IMR-90 (cell line): ENCODE results near the gene LRRC70. TPM values are rescaled to one million over a fixed set of nuclear protein-coding genes. Genes with fewer than 3 reads are reported as not detected.

Source experiments
- ATAC-seq: fragments of 200-7000 bp; cut with Tn5 transposase; 2 replicates; pipeline ENCODE4 v1.9.1; 2020; ENCODE audit warnings: low read depth, mild to moderate bottlenecking, moderate library complexity
- BruUV-seq: library from RNA; stranded (reverse); fragments of 400-500 nt; replicated peaks from 2 replicates; lab custom pipeline; 2021; lab: Mats Ljungman, UMichigan
- CTCF ChIA-PET: fragments of 300-600 bp; formaldehyde crosslinking; extraction: SDS; loops from one replicate; lab custom pipeline; 2021; ENCODE audit warnings: antibody characterized with exemption; lab: Yijun Ruan, JAX
- POLR2A ChIA-PET: fragments of 300-600 bp; sonication (Branson Sonifier 250); formaldehyde crosslinking; loops from one replicate; lab custom pipeline; 2022; ENCODE audit warnings: antibody characterized with exemption; ENCODE audit not compliant: unreplicated experiment; lab: Charles Lee
- DNase-seq: peaks from one replicate; pipeline ENCODE4 v3.0.0; 2013
- H2AFZ ChIP-seq: replicated peaks from 2 replicates; pipeline ENCODE3; 2013; ENCODE audit warnings: low read length, mild to moderate bottlenecking; ENCODE audit not compliant: poor library complexity
- H2AK5ac ChIP-seq: 2 replicates; pipeline ENCODE4 v1.6.1; 2013; ENCODE audit warnings: low read depth, low read length, inconsistent platforms
- H2AK9ac ChIP-seq: replicated peaks from 2 replicates; pipeline ENCODE3; 2013; ENCODE audit warnings: mild to moderate bottlenecking, low read depth, low read length, moderate library complexity; ENCODE audit not compliant: poor library complexity
- H2BK120ac ChIP-seq: 2 replicates; pipeline ENCODE4 v1.6.1; 2013; ENCODE audit warnings: low read depth, low read length, inconsistent platforms
- H2BK15ac ChIP-seq: 3 replicates; pipeline ENCODE4 v1.6.1; 2013; ENCODE audit warnings: low read depth, low read length, inconsistent platforms
- H2BK20ac ChIP-seq: 2 replicates; pipeline ENCODE4 v1.6.1; 2013; ENCODE audit warnings: low read depth, mild to moderate bottlenecking, inconsistent platforms, low read length, moderate library complexity
- H2BK5ac ChIP-seq: 2 replicates; pipeline ENCODE4 v1.6.1; 2013; ENCODE audit warnings: mild to moderate bottlenecking, low read depth, low read length, inconsistent platforms; ENCODE audit not compliant: poor library complexity, severe bottlenecking
- H3K14ac ChIP-seq: replicated peaks from 2 replicates; pipeline ENCODE4 v1.6.1; 2013; ENCODE audit warnings: low read depth, low read length, inconsistent platforms
- H3K18ac ChIP-seq: 2 replicates; pipeline ENCODE4 v1.6.1; 2013; ENCODE audit warnings: low read depth, low read length, control low read depth
- H3K23ac ChIP-seq: 2 replicates; pipeline ENCODE4 v1.6.1; 2013; ENCODE audit warnings: low read depth, low read length, inconsistent platforms
- H3K27ac ChIP-seq: 2 replicates; pipeline ENCODE4 v1.5.1; 2013; ENCODE audit warnings: mild to moderate bottlenecking, control low read depth, low read length; ENCODE audit not compliant: insufficient read depth
- H3K27me3 ChIP-seq: 2 replicates; pipeline ENCODE4 v1.6.1; 2013; ENCODE audit warnings: low read length; ENCODE audit not compliant: control insufficient read depth, insufficient read depth
- H3K36me3 ChIP-seq: 2 replicates; pipeline ENCODE4 v1.6.1; 2013; ENCODE audit warnings: low read length, mixed read lengths; ENCODE audit not compliant: control insufficient read depth, insufficient read depth
- H3K4ac ChIP-seq: 2 replicates; pipeline ENCODE4 v1.6.1; 2013; ENCODE audit warnings: low read depth, low read length, inconsistent platforms
- H3K4me1 ChIP-seq: 2 replicates; pipeline ENCODE4 v1.6.1; 2013; ENCODE audit warnings: low read length, mixed read lengths; ENCODE audit not compliant: control insufficient read depth, insufficient read depth
- H3K4me2 ChIP-seq: 2 replicates; pipeline ENCODE4 v1.6.1; 2013; ENCODE audit warnings: low read depth, mild to moderate bottlenecking, control low read depth, low read length, moderate library complexity
- H3K4me3 ChIP-seq: 2 replicates; pipeline ENCODE4 v1.5.1; 2013; ENCODE audit warnings: low read depth, mild to moderate bottlenecking, control low read depth, low read length, moderate library complexity; ENCODE audit not compliant: insufficient read depth
- H3K56ac ChIP-seq: 2 replicates; pipeline ENCODE4 v1.6.1; 2013; ENCODE audit warnings: low read length, inconsistent platforms; ENCODE audit not compliant: insufficient read depth; ENCODE audit errors: extremely low read depth
- H3K79me1 ChIP-seq, 2 experiments: 2 replicates each; pipeline ENCODE4 v1.6.1; 2013; ENCODE audit warnings: low read length in 2 of 2, inconsistent platforms in 1 of 2, low read depth in 1 of 2
- H3K9ac ChIP-seq: 2 replicates; pipeline ENCODE4 v1.6.1; 2013; ENCODE audit warnings: low read depth, low read length, control low read depth
- H3K9me1 ChIP-seq: 2 replicates; pipeline ENCODE4 v1.6.1; 2013; ENCODE audit warnings: low read length, inconsistent platforms; ENCODE audit not compliant: insufficient read depth
- H3K9me3 ChIP-seq: 2 replicates; pipeline ENCODE4 v1.6.1; 2013; ENCODE audit warnings: low read length; ENCODE audit not compliant: control insufficient read depth, insufficient read depth
- H4K20me1 ChIP-seq: 2 replicates; pipeline ENCODE4 v1.6.1; 2013; ENCODE audit warnings: low read length, inconsistent platforms; ENCODE audit not compliant: insufficient read depth
- H4K5ac ChIP-seq: 2 replicates; pipeline ENCODE4 v1.6.1; 2013; ENCODE audit warnings: mild to moderate bottlenecking, low read depth, low read length, control low read depth
- H4K8ac ChIP-seq, 2 experiments: 2 replicates each; pipeline ENCODE4 v1.6.1; 2013; ENCODE audit warnings: low read depth in 2 of 2, low read length in 2 of 2, control low read depth in 1 of 2, inconsistent platforms in 1 of 2
- H4K91ac ChIP-seq: 2 replicates; pipeline ENCODE4 v1.6.1; 2013; ENCODE audit warnings: low read depth, low read length, inconsistent platforms; ENCODE audit not compliant: insufficient read depth
- CTCF ChIP-seq: conservative IDR thresholded peaks from 2 replicates; pipeline ENCODE4 v1.5.1; 2012; ENCODE audit warnings: mild to moderate bottlenecking, low read depth, low read length, improper control_type of control experiment
- FOS ChIP-seq: fragments of 150-350 bp; IDR thresholded peaks from 2 replicates; pipeline ENCODE4 v1.6.1; 2016; ENCODE audit warnings: low read depth, low read length
- MAFK ChIP-seq: IDR thresholded peaks from 2 replicates; pipeline ENCODE4 v1.6.1; 2012; ENCODE audit warnings: low read depth, low read length, improper control_type of control experiment
- POLR2A ChIP-seq: IDR thresholded peaks from 2 replicates; pipeline ENCODE4 v1.6.1; 2012; ENCODE audit warnings: mild to moderate bottlenecking, low read depth, low read length
- RFX5 ChIP-seq: IDR thresholded peaks from 2 replicates; pipeline ENCODE4 v1.8.0; 2012; ENCODE audit warnings: low read depth, mild to moderate bottlenecking, low read length, moderate library complexity
- SMC3 ChIP-seq: fragments of 150-350 bp; IDR thresholded peaks from 2 replicates; pipeline ENCODE4 v1.6.1; 2016; ENCODE audit warnings: low read depth, mild to moderate bottlenecking, antibody characterized with exemption, low read length, moderate library complexity
- WGBS, 2 experiments: methylation state at CpG; one replicate each; pipeline versions ENCODE4 v1.1.5 to v1.1.7; 2013; ENCODE audit warnings: missing lambda C conversion rate in 2 of 2; ENCODE audit not compliant: insufficient read length in 1 of 2; ENCODE audit errors: extremely low coverage in 2 of 2; 5-methylcytosine and 5-hydroxymethylcytosine counted together
- dilution Hi-C: fragments of 300-500 bp; cut with HindIII; formaldehyde crosslinking; loops from one replicate; pipeline ENCODE4 v1.14.3; 2018; ENCODE audit warnings: low sequenced_read_pairs; ENCODE audit not compliant: unreplicated experiment
- in situ Hi-C: fragments of 300-500 bp; cut with MboI; formaldehyde crosslinking; loops from 3 replicates; pipeline ENCODE4 v1.14.3; 2019; ENCODE audit warnings: low sequenced_read_pairs, inconsistent platforms, mixed read lengths
- intact Hi-C: fragments of 100-400 bp; cut with micrococcal nuclease; formaldehyde crosslinking; loops from 2 replicates; pipeline ENCODE4 v1.10.0; 2022
- polyA plus RNA-seq, 3 experiments: library from polyadenylated mRNA; depleted of rRNA; stranded (reverse); fragments of >200 nt; gene quantifications; 2 replicates each; pipeline ENCODE4 v1.2.3, GENCODE V29; 2012; ENCODE audit warnings: low replicate concordance in 1 of 3
- total RNA-seq: library from RNA; depleted of rRNA; stranded (reverse); fragments of >200 nt; gene quantifications from 2 replicates; pipeline ENCODE4 v1.2.3, GENCODE V29; 2012; rRNA removed
- TF ChIP-seq, protein P1 (sequence below): fragments of 150-350 bp; IDR thresholded peaks from 2 replicates; pipeline ENCODE4 v1.6.1; 2017; ENCODE audit warnings: mild to moderate bottlenecking, antibody characterized with exemption, low read length, low read depth

LRRC70 gene
- total and polyA plus RNA-seq, 2 of the 4 experiments (the other 2 are of a cell fraction): 0.19 to 0.36 TPM

GRCh38 chr5:62627901-62628300 lies 49.3 kb downstream of the LRRC70 start:
- Histone ChIP-seq H3K4me2 (no peak overlapping the region), H3K14ac (no peak overlapping the region), H2AK9ac (no peak overlapping the region), H3K18ac (no peak overlapping the region), H3K9ac (no peak overlapping the region), H3K36me3 (0 out of 2 replicates have a peak, but pooled peaks cover 2% of the 10 kb centered on the region), H2BK5ac (no peak overlapping the region), H4K91ac (no peak overlapping the region), H2BK15ac (no peak overlapping the region), H2BK120ac (no peak overlapping the region), H3K4me3 (no peak overlapping the region), H3K4me1 (no peaks in the 10 kb centered on the region), H4K5ac (no peak overlapping the region), H3K27ac (no peak overlapping the region), H3K56ac (no peak overlapping the region), H3K9me3 (no peaks in the 10 kb centered on the region), H3K23ac (no peak overlapping the region), H4K20me1 (no peaks in the 10 kb centered on the region), H3K4ac (no peak overlapping the region), H2BK20ac (no peak overlapping the region), H3K79me1 (no peaks in the 10 kb centered on the region), H3K27me3 (no peaks in the 10 kb centered on the region), H4K8ac (no peak overlapping the region), H3K9me1 (no peaks in the 10 kb centered on the region), H2AFZ (no peak overlapping the region), H2AK5ac (no peak overlapping the region)
- no peak for TF ChIP-seq FOS
- no peak for TF ChIP-seq POLR2A
- no peak for TF ChIP-seq MAFK
- TF ChIP-seq, protein P1, sequence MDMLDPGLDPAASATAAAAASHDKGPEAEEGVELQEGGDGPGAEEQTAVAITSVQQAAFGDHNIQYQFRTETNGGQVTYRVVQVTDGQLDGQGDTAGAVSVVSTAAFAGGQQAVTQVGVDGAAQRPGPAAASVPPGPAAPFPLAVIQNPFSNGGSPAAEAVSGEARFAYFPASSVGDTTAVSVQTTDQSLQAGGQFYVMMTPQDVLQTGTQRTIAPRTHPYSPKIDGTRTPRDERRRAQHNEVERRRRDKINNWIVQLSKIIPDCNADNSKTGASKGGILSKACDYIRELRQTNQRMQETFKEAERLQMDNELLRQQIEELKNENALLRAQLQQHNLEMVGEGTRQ: no peak
- no peak for TF ChIP-seq CTCF
- TF ChIP-seq RFX5: no peak
- TF ChIP-seq SMC3: no peak
- WGBS, 2 experiments: no CpG with 5 or more reads among the region's 5 CpGs
- dilution Hi-C loops (no loop called here), intact Hi-C loops (loop anchor here (10.0 kb wide), 1 partner anchor 163 kb away; no protein-coding TSS in a partner anchor), in situ Hi-C loops (no loop called here)
- ChIA-PET CTCF (no interaction called here), POLR2A (no interaction called here)
- ATAC-seq (no peak), DNase-seq (no peak)
- BruUV-seq: no TSS peak

Other genes with a start within 250 kb of the LRRC70 start
- gene DIMT1, start 174.9 kb upstream of the LRRC70 start, total RNA-seq: 45.3 and 46.4 TPM in 2 replicates
- gene DIMT1, start 174.9 kb upstream of the LRRC70 start, polyA plus RNA-seq (2012; rRNA removed): 22.3 and 27.5 TPM in 2 replicates
- gene IPO11, start 166.1 kb upstream of the LRRC70 start, total RNA-seq: 34.4 and 40.0 TPM in 2 replicates
- 8.3 and 12.6 TPM in 2 replicates for gene IPO11, start 166.1 kb upstream of the LRRC70 start, polyA plus RNA-seq (2012; rRNA removed)